BLaER1 treated with 17β-estradiol and CSF1 and Interleukin-3, amounts not matched to agents 10 nM and 100 nM (cell line): ENCODE results near the gene NUP214.

Source experiments
- H3K27ac ChIP-seq, 11 experiments: shearing (Covaris generic); formaldehyde crosslinking; 2 replicates each; pipeline ENCODE4 v1.8.1; 2022
- H3K27me3 ChIP-seq, 11 experiments: shearing (Covaris generic); formaldehyde crosslinking; 2 replicates each; pipeline ENCODE4 v1.8.1; 2022
- H3K36me3 ChIP-seq, 11 experiments: shearing (Covaris generic); formaldehyde crosslinking; 2 replicates each; pipeline ENCODE4 v1.8.1; 2022
- H3K4me1 ChIP-seq, 10 experiments: shearing (Covaris generic); formaldehyde crosslinking; 2 replicates each; pipeline ENCODE4 v1.8.1; 2022
- H3K4me2 ChIP-seq, 11 experiments: shearing (Covaris generic); formaldehyde crosslinking; 2 replicates each; pipeline ENCODE4 v1.8.1; 2022
- H3K4me3 ChIP-seq, 10 experiments: shearing (Covaris generic); formaldehyde crosslinking; 2 replicates each; pipeline ENCODE4 v1.8.1; 2022
- H3K9ac ChIP-seq, 11 experiments: shearing (Covaris generic); formaldehyde crosslinking; 2 replicates each; pipeline ENCODE4 v1.8.1; 2022
- H3K9me3 ChIP-seq, 11 experiments: shearing (Covaris generic); formaldehyde crosslinking; replicated peaks in 1 of 11; 2 replicates each; pipeline ENCODE4 v1.8.1; 2022
- H4K20me1 ChIP-seq, 11 experiments: shearing (Covaris generic); formaldehyde crosslinking; 2 replicates each; pipeline ENCODE4 v1.8.1; 2022
- Cebpa-rat ChIP-seq, 11 experiments: shearing (Covaris generic); IDR thresholded peaks; 2 replicates each; pipeline ENCODE4 v1.8.1; 2022

The NUP214 gene

GRCh38 chr9:131253891-131254491, 128.6 kb downstream of the NUP214 start:
- Histone ChIP-seq H3K4me1 (peaks cover 82 to 94% (median 86%) of the 10 kb centered on the region in 10 experiments), H3K36me3 (peaks cover 0 to 15% (median 4%) of the 10 kb centered on the region in 11 experiments; a peak in 11 of 22 replicates), H4K20me1 (no peaks in the 10 kb centered on the region), H3K27ac (peak overlapping the region; percentile 84 to 100 (median 98)), H3K9ac (peak overlapping the region; percentile 2 to 94 (median 86); a peak in 21 of 22 replicates), H3K4me2 (peak overlapping the region; percentile 89 to 100 (median 97)), H3K9me3 (no peaks in the 10 kb centered on the region), H3K4me3 (no peak overlapping the region; a peak in 1 of 20 replicates), H3K27me3 (no peaks in the 10 kb centered on the region)
- TF ChIP-seq Cebpa-rat (IDR thresholded peaks at IDR 0.05), result peak in 3 of 11 experiments; percentile 46 to 49 (median 49); a peak in 4 of 22 replicates

- Histone ChIP-seq H4K20me1 (no peaks in the 10 kb centered on the region), H3K27me3 (no peaks in the 10 kb centered on the region), H3K36me3 (peaks cover 0 to 22% (median 9%) of the 10 kb centered on the region in 11 experiments; a peak in 13 of 22 replicates), H3K9ac (peak overlapping the region; percentile 78 to 94 (median 86)), H3K27ac (peak overlapping the region; percentile 84 to 100 (median 98)), H3K4me3 (peak overlapping the region in 1 of 10 experiments; percentile 25; a peak in 3 of 20 replicates), H3K4me1 (peaks cover 88 to 96% (median 92%) of the 10 kb centered on the region in 10 experiments), H3K4me2 (peak overlapping the region; percentile 89 to 100 (median 97)), H3K9me3 (no peaks in the 10 kb centered on the region)
- no peak for TF ChIP-seq Cebpa-rat (IDR thresholded peaks at IDR 0.05)
Measured at GRCh38 chr9:131254626-131255025, 129.2 kb downstream of the NUP214 start.

GRCh38 chr9:131255676-131256197, 130.4 kb downstream of the NUP214 start:
- H3K4me1 ChIP-seq, result peaks cover 97 to 100% (median 99%) of the 10 kb centered on the region in 10 experiments
- H3K36me3 ChIP-seq, result peaks cover 3 to 33% (median 20%) of the 10 kb centered on the region in 11 experiments; a peak in 21 of 22 replicates
- no peaks in the 10 kb centered on the region for H3K27me3 ChIP-seq
- peak overlapping the region in 9 of 10 experiments; percentile 36 to 62 (median 42); a peak in 15 of 20 replicates for H3K4me3 ChIP-seq
- H3K4me2 ChIP-seq, result peak overlapping the region; percentile 89 to 100 (median 97)
- H3K27ac ChIP-seq, result peak overlapping the region; percentile 84 to 100 (median 98)
- H3K9ac ChIP-seq, result peak overlapping the region; percentile 78 to 94 (median 86)
- no peak for TF ChIP-seq Cebpa-rat (IDR thresholded peaks at IDR 0.05)
- no peaks in the 10 kb centered on the region for H3K9me3 ChIP-seq
- peaks cover 0 to under 1% (median 0%) of the 10 kb centered on the region in 11 experiments; a peak in 1 of 22 replicates for H4K20me1 ChIP-seq

- H3K4me2 ChIP-seq, result peak overlapping the region; percentile 89 to 100 (median 97)
- H3K27me3 ChIP-seq, result no peaks in the 10 kb centered on the region
- H3K27ac ChIP-seq, result peak overlapping the region; percentile 84 to 100 (median 98); a peak in 21 of 22 replicates
- H4K20me1 ChIP-seq, result peaks cover 0 to 18% (median 0%) of the 10 kb centered on the region in 11 experiments; a peak in 2 of 22 replicates
- peaks cover 8 to 50% (median 34%) of the 10 kb centered on the region in 11 experiments; a peak in 21 of 22 replicates for H3K36me3 ChIP-seq
- peaks cover 96 to 100% (median 99%) of the 10 kb centered on the region in 10 experiments for H3K4me1 ChIP-seq
- no peaks in the 10 kb centered on the region for H3K9me3 ChIP-seq
- TF ChIP-seq Cebpa-rat (IDR thresholded peaks at IDR 0.05), result no peak
- H3K4me3 ChIP-seq, result no peak overlapping the region; a peak in 1 of 20 replicates
- H3K9ac ChIP-seq, result peak overlapping the region; percentile 78 to 94 (median 86); a peak in 21 of 22 replicates
Measured at GRCh38 chr9:131257266-131258025, 132.1 kb downstream of the NUP214 start.

- Histone ChIP-seq H3K27me3 (no peaks in the 10 kb centered on the region), H4K20me1 (peaks cover 0 to 21% (median 0%) of the 10 kb centered on the region in 11 experiments; a peak in 3 of 22 replicates), H3K4me1 (peaks cover 97 to 100% (median 99%) of the 10 kb centered on the region in 10 experiments), H3K9ac (peak overlapping the region; percentile 66 to 94 (median 86); a peak in 19 of 22 replicates), H3K4me2 (peak overlapping the region; percentile 89 to 100 (median 97)), H3K36me3 (peaks cover 8 to 53% (median 34%) of the 10 kb centered on the region in 11 experiments; a peak in 21 of 22 replicates), H3K4me3 (no peak overlapping the region; a peak in 1 of 20 replicates), H3K9me3 (no peaks in the 10 kb centered on the region), H3K27ac (peak overlapping the region; percentile 84 to 100 (median 98); a peak in 21 of 22 replicates)
- no peak for TF ChIP-seq Cebpa-rat (IDR thresholded peaks at IDR 0.05)
Measured at GRCh38 chr9:131258186-131258585, 132.8 kb downstream of the NUP214 start.

GRCh38 chr9:131258698-131259431, 133.5 kb downstream of the NUP214 start:
- Histone ChIP-seq H3K9ac (peak overlapping the region; percentile 66 to 94 (median 86); a peak in 18 of 22 replicates), H3K27ac (peak overlapping the region in 10 of 11 experiments; percentile 86 to 100 (median 98); a peak in 19 of 22 replicates), H4K20me1 (peaks cover 0 to 27% (median 0%) of the 10 kb centered on the region in 11 experiments; a peak in 6 of 22 replicates), H3K9me3 (no peaks in the 10 kb centered on the region), H3K36me3 (peaks cover 8 to 59% (median 35%) of the 10 kb centered on the region in 11 experiments; a peak in 21 of 22 replicates), H3K4me3 (no peak overlapping the region; a peak in 1 of 20 replicates), H3K4me1 (peaks cover 97 to 100% (median 99%) of the 10 kb centered on the region in 10 experiments), H3K4me2 (peak overlapping the region; percentile 89 to 100 (median 97)), H3K27me3 (no peaks in the 10 kb centered on the region)
- TF ChIP-seq Cebpa-rat (IDR thresholded peaks at IDR 0.05), result no peak

- Histone ChIP-seq H3K9ac (peak overlapping the region in 10 of 11 experiments; percentile 7 to 90 (median 60); a peak in 15 of 22 replicates), H3K36me3 (peaks cover 8 to 65% (median 35%) of the 10 kb centered on the region in 11 experiments; a peak in 21 of 22 replicates), H3K27me3 (no peaks in the 10 kb centered on the region), H3K4me2 (peak overlapping the region in 10 of 11 experiments; percentile 57 to 100 (median 97); a peak in 20 of 22 replicates), H3K9me3 (no peaks in the 10 kb centered on the region), H3K4me3 (no peak overlapping the region; a peak in 1 of 20 replicates), H4K20me1 (peaks cover 0 to 33% (median 0%) of the 10 kb centered on the region in 11 experiments; a peak in 7 of 22 replicates), H3K4me1 (peaks cover 97 to 100% (median 99%) of the 10 kb centered on the region in 10 experiments), H3K27ac (peak overlapping the region in 9 of 11 experiments; percentile 26 to 100 (median 99); a peak in 17 of 22 replicates)
- TF ChIP-seq Cebpa-rat (IDR thresholded peaks at IDR 0.05), result no peak
Measured at GRCh38 chr9:131259432-131259898, 134.1 kb downstream of the NUP214 start.
